HFFc6 (cell line): Measurements from ENCODE around the gene TBX4. TPM values are rescaled to one million over a fixed set of nuclear protein-coding genes. Genes with fewer than 3 reads are reported as not detected.
A peak's percentile ranks its signal among the peaks of the same experiment; 100 is the strongest.

Source experiments
- DNase-seq: peaks from one replicate; pipeline ENCODE4 v3.0.0-alpha.2; 2018
- H3K27ac Mint-ChIP-seq: 2 replicates; pipeline ENCODE4 v1.8.0; 2020; ENCODE audit warnings: mild to moderate bottlenecking, mixed read lengths
- H3K27me3 Mint-ChIP-seq: 2 replicates; pipeline ENCODE4 v1.8.0; 2021; ENCODE audit warnings: mild to moderate bottlenecking, moderate library complexity, mixed read lengths; ENCODE audit not compliant: insufficient read depth
- H3K36me3 Mint-ChIP-seq: 2 replicates; pipeline ENCODE4 v1.8.0; 2021; ENCODE audit warnings: low read depth, mixed read lengths
- H3K4me1 Mint-ChIP-seq: 2 replicates; pipeline ENCODE4 v1.8.0; 2020; ENCODE audit warnings: low read depth, mixed read lengths
- H3K4me3 Mint-ChIP-seq: 2 replicates; pipeline ENCODE4 v1.8.0; 2020; ENCODE audit warnings: mild to moderate bottlenecking, moderate library complexity, mixed read lengths
- H3K9me3 Mint-ChIP-seq: 2 replicates; pipeline ENCODE4 v1.8.0; 2020; ENCODE audit warnings: mild to moderate bottlenecking, mixed read lengths
- CTCF ChIP-seq: fragments of 200-600 bp; sonication (generic); IDR thresholded peaks from 2 replicates; pipeline ENCODE4 v1.5.0; 2021; ENCODE audit warnings: antibody characterized with exemption, mild to moderate bottlenecking
- total RNA-seq, 6 experiments: library from RNA; stranded (reverse); fragmentation: NEBNext Ultra II Directional; extraction: Animal tissue kit (Norgen Biotek cat#: 25700); gene quantifications; 2 replicates in 1 of 6; 3 replicates in 5 of 6; pipeline ENCODE4 v1.2.3, GENCODE V29; 2021

TBX4 gene
- total RNA-seq, 6 experiments from 2014 or later = 0.11 to 0.26 (median 0.18) TPM; not detected in 3

- peak overlapping the region; percentile 87 for H3K4me3 Mint-ChIP-seq
- peaks cover 13% of the 10 kb centered on the region for H3K27me3 Mint-ChIP-seq
- peak; percentile 74 for DNase-seq
- H3K4me1 Mint-ChIP-seq = peaks cover 61% of the 10 kb centered on the region
- H3K36me3 Mint-ChIP-seq = peaks cover 17% of the 10 kb centered on the region; the same call in 1 of the 2 replicates
- H3K27ac Mint-ChIP-seq = peak overlapping the region; percentile 96
- TF ChIP-seq CTCF = peak; percentile 3; the same call in 1 of the 2 replicates
- no peaks in the 10 kb centered on the region for H3K9me3 Mint-ChIP-seq
These were observed 40.7 kb upstream of the TBX4 start for GRCh38 chr17:61411261-61412142.

- Mint-ChIP-seq H3K4me1 (peaks cover 60% of the 10 kb centered on the region), H3K36me3 (peaks cover 12% of the 10 kb centered on the region; the same call in 1 of the 2 replicates), H3K4me3 (peak overlapping the region; percentile 87), H3K27ac (peak overlapping the region; percentile 96), H3K27me3 (peaks cover 13% of the 10 kb centered on the region), H3K9me3 (no peaks in the 10 kb centered on the region)
- TF ChIP-seq CTCF = peak; percentile 100
- DNase-seq = peak; percentile 87
These were observed 39.9 kb upstream of the TBX4 start for GRCh38 chr17:61412143-61412859.

GRCh38 chr17:61412860-61413660 lies 39.2 kb upstream of the TBX4 start:
- Mint-ChIP-seq H3K27ac (peak overlapping the region; percentile 78), H3K27me3 (peaks cover 13% of the 10 kb centered on the region), H3K4me1 (peaks cover 53% of the 10 kb centered on the region), H3K9me3 (no peaks in the 10 kb centered on the region), H3K36me3 (peaks cover 6% of the 10 kb centered on the region; the same call in 1 of the 2 replicates), H3K4me3 (peak overlapping the region; percentile 87)
- no peak for TF ChIP-seq CTCF
- DNase-seq = no peak

GRCh38 chr17:61413661-61414126 lies 38.5 kb upstream of the TBX4 start:
- DNase-seq = no peak
- H3K27ac Mint-ChIP-seq = peak overlapping the region; percentile 78; the same call in 1 of the 2 replicates
- no peak for TF ChIP-seq CTCF
- H3K9me3 Mint-ChIP-seq = no peaks in the 10 kb centered on the region
- H3K27me3 Mint-ChIP-seq = peaks cover 13% of the 10 kb centered on the region
- peaks cover 46% of the 10 kb centered on the region for H3K4me1 Mint-ChIP-seq
- H3K36me3 Mint-ChIP-seq = peaks cover 2% of the 10 kb centered on the region; the same call in 1 of the 2 replicates
- peak overlapping the region; percentile 87 for H3K4me3 Mint-ChIP-seq
